SK-N-SH (cell line): ENCODE measurements around the gene GALNT6. TPM values are rescaled to one million over a fixed set of nuclear protein-coding genes. Genes with fewer than 3 reads are reported as not detected.

Source experiments
- CTCF ChIA-PET: fragments of 300-600, 350-600 bp; formaldehyde crosslinking; extraction: SDS; loops from one replicate; lab custom pipeline; 2021; lab: Yijun Ruan, JAX
- POLR2A ChIA-PET: fragments of 350-600 bp; sonication (Branson Sonifier 250); formaldehyde crosslinking; extraction: SDS; loops from one replicate; lab custom pipeline; 2020; ENCODE audit warnings: antibody characterized with exemption, inconsistent platforms; lab: Yijun Ruan, JAX
- DNase-seq: peaks from one replicate; pipeline ENCODE4 v3.0.0; 2012
- H2AFZ ChIP-seq: fragments of 200-600 bp; sonication (generic); 2 replicates; pipeline ENCODE4 v1.8.1; 2016; ENCODE audit warnings: antibody characterized with exemption, mild to moderate bottlenecking, low read depth
- H3F3A ChIP-seq: fragments of 200-600 bp; sonication (generic); replicated peaks from 2 replicates; pipeline ENCODE3; 2016; ENCODE audit warnings: antibody characterized with exemption, mild to moderate bottlenecking; ENCODE audit not compliant: insufficient read depth
- H3K27ac ChIP-seq, 2 experiments: fragments of 200-500 bp in 1 of 2; fragments of 200-600 bp in 1 of 2; sonication (Bioruptor generic) in 1 of 2; sonication (generic), shearing (Covaris generic) in 1 of 2; 2 replicates each; pipeline versions ENCODE4 v1.5.1 to v1.6.1; 2014 to 2016; ENCODE audit warnings: low read depth in 2 of 2, inconsistent platforms in 1 of 2, low read length in 1 of 2, mild to moderate bottlenecking in 1 of 2, mixed read lengths in 1 of 2
- H3K27me3 ChIP-seq: fragments of 200-600 bp; sonication (generic), shearing (Covaris generic); 2 replicates; pipeline ENCODE4 v1.6.1; 2016; ENCODE audit warnings: mixed run types; ENCODE audit not compliant: insufficient read depth
- H3K36me3 ChIP-seq, 2 experiments: fragments of 200-500 bp in 1 of 2; fragments of 200-600 bp in 1 of 2; sonication (Bioruptor generic) in 1 of 2; sonication (generic) in 1 of 2; replicated peaks in 1 of 2; 2 replicates each; pipeline versions ENCODE3 to v1.5.1; 2014 to 2016; ENCODE audit warnings: low read length in 1 of 2, mild to moderate bottlenecking in 1 of 2; ENCODE audit not compliant: insufficient read depth in 2 of 2, control insufficient read depth in 1 of 2
- H3K4me1 ChIP-seq, 2 experiments: fragments of 200-500 bp in 1 of 2; fragments of 200-600 bp in 1 of 2; sonication (Bioruptor generic) in 1 of 2; sonication (generic), shearing (Covaris generic) in 1 of 2; 2 replicates each; pipeline versions ENCODE4 v1.5.1 to v1.6.1; 2014 to 2016; ENCODE audit warnings: low read depth in 1 of 2, low read length in 1 of 2, mixed run types in 1 of 2; ENCODE audit not compliant: insufficient read depth in 2 of 2, control insufficient read depth in 1 of 2
- H3K4me2 ChIP-seq: fragments of 200-600 bp; sonication (generic), shearing (Covaris generic); 2 replicates; pipeline ENCODE4 v1.6.1; 2017; ENCODE audit warnings: mixed run types
- H3K4me3 ChIP-seq, 2 experiments: fragments of 200-500 bp in 1 of 2; fragments of 200-600 bp in 1 of 2; sonication (Bioruptor generic) in 1 of 2; sonication (generic), shearing (Covaris generic) in 1 of 2; 2 replicates each; pipeline versions ENCODE4 v1.5.1 to v1.8.1; 2014 to 2016; ENCODE audit warnings: low read depth in 2 of 2, inconsistent platforms in 1 of 2, low read length in 1 of 2, mild to moderate bottlenecking in 1 of 2, mixed read lengths in 1 of 2, moderate library complexity in 1 of 2
- H3K79me2 ChIP-seq: fragments of 200-600 bp; sonication (generic); 2 replicates; pipeline ENCODE4 v1.8.1; 2017; ENCODE audit warnings: mild to moderate bottlenecking; ENCODE audit not compliant: insufficient read depth
- H3K9ac ChIP-seq: fragments of 200-600 bp; sonication (generic); 2 replicates; pipeline ENCODE4 v1.6.1; 2017; ENCODE audit warnings: mixed run types
- H3K9me2 ChIP-seq: fragments of 200-600 bp; sonication (generic); 2 replicates; pipeline ENCODE4 v1.6.1; 2017; ENCODE audit warnings: mixed run types
- H3K9me3 ChIP-seq: fragments of 200-600 bp; sonication (generic); 2 replicates; pipeline ENCODE4 v1.6.1; 2017; ENCODE audit warnings: mixed run types, mild to moderate bottlenecking, moderate library complexity
- H4K20me1 ChIP-seq: fragments of 200-600 bp; sonication (generic); 2 replicates; pipeline ENCODE4 v1.6.1; 2017; ENCODE audit warnings: mild to moderate bottlenecking, mixed run types; ENCODE audit not compliant: insufficient read depth
- CHD2 ChIP-seq: fragments of 150-350 bp; IDR thresholded peaks from 2 replicates; pipeline ENCODE4 v1.6.1; 2018; ENCODE audit warnings: low read length; ENCODE audit not compliant: partially characterized antibody
- CTCF ChIP-seq: fragments of 200-600 bp; sonication (generic); IDR thresholded peaks from 2 replicates; pipeline ENCODE4 v1.6.1; 2017; ENCODE audit warnings: antibody characterized with exemption, mild to moderate bottlenecking, moderate library complexity
- ELF1 ChIP-seq: IDR thresholded peaks from 2 replicates; pipeline ENCODE4 v1.4.0; 2012
- FOSL2 ChIP-seq: IDR thresholded peaks from 2 replicates; pipeline ENCODE4 v1.4.0; 2012; ENCODE audit warnings: low read depth, mild to moderate bottlenecking, moderate library complexity, borderline replicate concordance
- FOXJ3 ChIP-seq: sonication (generic); formaldehyde crosslinking; IDR thresholded peaks from 2 replicates; pipeline ENCODE4 v1.5.1; 2020; ENCODE audit warnings: mild to moderate bottlenecking, missing genetic modification reagents
- FOXM1 ChIP-seq: IDR thresholded peaks from 2 replicates; pipeline ENCODE4 v1.4.0; 2012; ENCODE audit warnings: low read depth, mild to moderate bottlenecking
- GATA2 ChIP-seq: sonication (generic); formaldehyde crosslinking; IDR thresholded peaks from 2 replicates; pipeline ENCODE4 v1.5.0; 2020; ENCODE audit warnings: mild to moderate bottlenecking, missing genetic modification reagents
- IRF3 ChIP-seq: fragments of 150-350 bp; IDR thresholded peaks from 2 replicates; pipeline ENCODE4 v1.6.1; 2016; ENCODE audit warnings: mild to moderate bottlenecking, low read depth, low read length
- MAX ChIP-seq: IDR thresholded peaks from 2 replicates; pipeline ENCODE4 v1.4.0; 2012; ENCODE audit warnings: low read depth
- MXI1 ChIP-seq: IDR thresholded peaks from 2 replicates; pipeline ENCODE4 v1.6.1; 2012; ENCODE audit warnings: mild to moderate bottlenecking, low read depth, low read length, improper control_type of control experiment
- NFIC ChIP-seq: IDR thresholded peaks from 2 replicates; pipeline ENCODE4 v1.4.0; 2012; ENCODE audit warnings: borderline replicate concordance
- POLR2AphosphoS5 ChIP-seq: IDR thresholded peaks from 2 replicates; pipeline ENCODE4 v1.6.1; 2012; ENCODE audit warnings: low read depth, low read length
- RCOR1 ChIP-seq: fragments of 150-350 bp; IDR thresholded peaks from 2 replicates; pipeline ENCODE4 v1.6.1; 2017; ENCODE audit warnings: antibody characterized with exemption, low read length
- RXRA ChIP-seq: IDR thresholded peaks from 2 replicates; pipeline ENCODE4 v1.4.0; 2012; ENCODE audit warnings: low read depth, mild to moderate bottlenecking, borderline replicate concordance
- TAF1 ChIP-seq: IDR thresholded peaks from 2 replicates; pipeline ENCODE4 v1.6.1; 2012; ENCODE audit warnings: low read depth, mild to moderate bottlenecking, low read length, moderate library complexity, borderline replicate concordance
- TCF12 ChIP-seq: IDR thresholded peaks from 2 replicates; pipeline ENCODE4 v1.4.0; 2012
- YY1 ChIP-seq: IDR thresholded peaks from 2 replicates; pipeline ENCODE4 v1.4.0; 2012; ENCODE audit warnings: low read depth, mild to moderate bottlenecking
- WGBS: methylation state at CpG from one replicate; pipeline ENCODE4 v1.1.6; 2017; ENCODE audit warnings: low lambda C conversion rate; 5-methylcytosine and 5-hydroxymethylcytosine counted together
- polyA plus RNA-seq, 3 experiments: library from polyadenylated mRNA; depleted of rRNA; stranded (reverse); fragments of >200 nt; gene quantifications; 2 replicates each; pipeline ENCODE4 v1.2.3, GENCODE V29; 2012
- TF ChIP-seq, protein P1 (sequence below): fragments of 150-350 bp; IDR thresholded peaks from 2 replicates; pipeline ENCODE4 v1.6.1; 2017; ENCODE audit warnings: antibody characterized with exemption, low read length, low read depth, borderline replicate concordance
- TF ChIP-seq, protein P2 (sequence below): IDR thresholded peaks from 2 replicates; pipeline ENCODE4 v1.4.0; 2012; ENCODE audit warnings: low read depth, borderline replicate concordance

The GALNT6 gene
- polyA plus RNA-seq, 1 of the 3 experiments (the other 2 are of a cell fraction), result 0.74 TPM

- Histone ChIP-seq H3K27me3 (no peaks in the 10 kb centered on the region), H3K36me3 (no peaks in the 10 kb centered on the region), H2AFZ (no peak overlapping the region), H3K27ac (no peak overlapping the region; a peak in 1 of 4 replicates), H3K4me3 (no peak overlapping the region), H4K20me1 (no peaks in the 10 kb centered on the region), H3F3A (peaks cover 7% of the 10 kb centered on the region), H3K9me3 (no peaks in the 10 kb centered on the region), H3K4me2 (no peak overlapping the region), H3K9me2 (no peaks in the 10 kb centered on the region), H3K79me2 (no peaks in the 10 kb centered on the region), H3K9ac (no peak overlapping the region), H3K4me1 (peaks cover 8 to 29% of the 10 kb centered on the region in 2 experiments; a peak in 3 of 4 replicates)
- no peak for DNase-seq
- 90% methylated on average over 12 of the region's 17 CpGs for WGBS
- ChIA-PET CTCF (interaction anchor here (1.0 to 1.2 kb wide), 2 partner anchors 10 to 28 kb away, joined by 4 read pairs; no protein-coding TSS in a partner anchor), POLR2A (no interaction called here)
- TF ChIP-seq, protein P1, sequence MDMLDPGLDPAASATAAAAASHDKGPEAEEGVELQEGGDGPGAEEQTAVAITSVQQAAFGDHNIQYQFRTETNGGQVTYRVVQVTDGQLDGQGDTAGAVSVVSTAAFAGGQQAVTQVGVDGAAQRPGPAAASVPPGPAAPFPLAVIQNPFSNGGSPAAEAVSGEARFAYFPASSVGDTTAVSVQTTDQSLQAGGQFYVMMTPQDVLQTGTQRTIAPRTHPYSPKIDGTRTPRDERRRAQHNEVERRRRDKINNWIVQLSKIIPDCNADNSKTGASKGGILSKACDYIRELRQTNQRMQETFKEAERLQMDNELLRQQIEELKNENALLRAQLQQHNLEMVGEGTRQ, result no peak
- TF ChIP-seq TAF1 (no peak), MAX (no peak), RXRA (no peak), FOXM1 (no peak), FOXJ3 (no peak), IRF3 (no peak), NFIC (no peak), CHD2 (no peak), FOSL2 (no peak), CTCF (no peak), MXI1 (no peak), YY1 (no peak), RCOR1 (no peak), ELF1 (no peak), POLR2AphosphoS5 (no peak), TCF12 (no peak), GATA2 (no peak)
- TF ChIP-seq, protein P2, sequence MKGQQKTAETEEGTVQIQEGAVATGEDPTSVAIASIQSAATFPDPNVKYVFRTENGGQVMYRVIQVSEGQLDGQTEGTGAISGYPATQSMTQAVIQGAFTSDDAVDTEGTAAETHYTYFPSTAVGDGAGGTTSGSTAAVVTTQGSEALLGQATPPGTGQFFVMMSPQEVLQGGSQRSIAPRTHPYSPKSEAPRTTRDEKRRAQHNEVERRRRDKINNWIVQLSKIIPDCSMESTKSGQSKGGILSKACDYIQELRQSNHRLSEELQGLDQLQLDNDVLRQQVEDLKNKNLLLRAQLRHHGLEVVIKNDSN, result no peak
Measured at GRCh38 chr12:51368640-51369517, 22.3 kb downstream of the GALNT6 start.
